LNCaP clone FGC (cell line): ENCODE measurements around the gene COL16A1.

Experiments used
- DNase-seq: peaks from one replicate; pipeline ENCODE4 v3.0.0-alpha.2; 2011; ENCODE audit warnings: low read depth
- H3K4me3 ChIP-seq: 2 replicates; pipeline ENCODE4 v1.5.1; 2011; ENCODE audit warnings: mild to moderate bottlenecking, low read depth, low read length, control low read depth
- TF ChIP-seq, protein P1 (sequence below): IDR thresholded peaks from 2 replicates; pipeline ENCODE4 v1.5.1; 2012; ENCODE audit warnings: mild to moderate bottlenecking; ENCODE audit not compliant: control insufficient read depth, insufficient read depth; ENCODE audit errors: extremely low read depth

The COL16A1 gene

DNA sequence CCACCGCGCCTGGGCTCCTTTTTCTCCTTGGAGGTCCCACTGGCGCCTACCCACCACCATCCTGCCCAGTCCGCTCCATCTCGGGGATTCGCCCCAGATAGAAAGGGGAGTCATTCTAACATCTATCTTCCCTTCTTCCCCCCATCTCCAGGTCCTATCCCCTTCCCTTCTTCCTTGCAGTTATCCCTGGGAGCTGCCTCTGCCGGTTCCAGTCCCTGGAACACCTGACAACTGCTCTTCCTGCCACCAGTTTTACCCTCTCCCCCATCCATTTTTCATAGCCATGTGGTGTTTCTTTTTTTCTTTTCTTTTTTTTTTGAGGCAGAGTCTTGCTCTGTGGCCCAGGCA lies 12.0 kb upstream of the COL16A1 start:
- TF ChIP-seq, protein P1, sequence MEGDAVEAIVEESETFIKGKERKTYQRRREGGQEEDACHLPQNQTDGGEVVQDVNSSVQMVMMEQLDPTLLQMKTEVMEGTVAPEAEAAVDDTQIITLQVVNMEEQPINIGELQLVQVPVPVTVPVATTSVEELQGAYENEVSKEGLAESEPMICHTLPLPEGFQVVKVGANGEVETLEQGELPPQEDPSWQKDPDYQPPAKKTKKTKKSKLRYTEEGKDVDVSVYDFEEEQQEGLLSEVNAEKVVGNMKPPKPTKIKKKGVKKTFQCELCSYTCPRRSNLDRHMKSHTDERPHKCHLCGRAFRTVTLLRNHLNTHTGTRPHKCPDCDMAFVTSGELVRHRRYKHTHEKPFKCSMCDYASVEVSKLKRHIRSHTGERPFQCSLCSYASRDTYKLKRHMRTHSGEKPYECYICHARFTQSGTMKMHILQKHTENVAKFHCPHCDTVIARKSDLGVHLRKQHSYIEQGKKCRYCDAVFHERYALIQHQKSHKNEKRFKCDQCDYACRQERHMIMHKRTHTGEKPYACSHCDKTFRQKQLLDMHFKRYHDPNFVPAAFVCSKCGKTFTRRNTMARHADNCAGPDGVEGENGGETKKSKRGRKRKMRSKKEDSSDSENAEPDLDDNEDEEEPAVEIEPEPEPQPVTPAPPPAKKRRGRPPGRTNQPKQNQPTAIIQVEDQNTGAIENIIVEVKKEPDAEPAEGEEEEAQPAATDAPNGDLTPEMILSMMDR = no peak
- no peak for DNase-seq
- H3K4me3 ChIP-seq = no peak overlapping the region

DNA sequence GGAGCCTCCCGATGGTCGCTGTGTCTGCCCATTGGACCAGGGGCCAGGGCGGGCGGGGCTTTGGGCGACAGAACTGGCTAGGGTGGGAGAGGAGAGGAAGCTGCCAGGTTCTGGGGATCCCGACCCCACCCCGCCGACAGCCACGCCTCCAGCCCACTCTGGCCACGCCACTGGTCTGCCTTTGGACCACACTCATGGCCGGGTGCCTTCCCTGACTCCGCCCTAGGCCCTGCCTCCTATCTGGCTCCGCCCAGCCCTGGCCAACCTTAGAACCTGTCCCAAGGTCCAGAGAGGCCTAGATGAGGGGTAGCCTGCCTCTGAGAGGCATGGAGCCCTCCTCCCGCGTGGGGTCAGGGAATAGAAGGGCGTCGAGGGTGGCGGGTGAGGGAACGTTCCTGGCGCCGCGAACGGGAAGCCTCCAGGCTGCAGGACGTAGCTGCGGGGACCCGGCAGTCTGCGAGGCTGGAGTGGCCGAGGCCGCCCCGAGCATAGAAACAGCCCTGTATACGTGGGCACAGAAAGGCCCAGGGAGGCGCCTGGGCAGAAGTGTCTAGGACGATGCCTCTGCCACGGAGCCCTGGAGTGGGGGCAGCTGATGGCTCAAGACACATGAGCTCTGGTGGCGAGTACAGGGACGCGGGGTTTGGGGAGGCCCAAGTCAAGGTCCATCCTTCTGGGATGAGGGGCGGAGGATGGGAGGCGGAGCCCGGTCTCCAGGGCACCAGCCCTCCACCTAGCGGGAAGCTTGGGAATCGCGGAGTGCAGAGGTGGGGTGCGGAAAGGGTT lies 11.5 kb upstream of the COL16A1 start:
- DNase-seq = no peak
- TF ChIP-seq, protein P1 = peak; percentile 72
- no peak overlapping the region for H3K4me3 ChIP-seq

DNA sequence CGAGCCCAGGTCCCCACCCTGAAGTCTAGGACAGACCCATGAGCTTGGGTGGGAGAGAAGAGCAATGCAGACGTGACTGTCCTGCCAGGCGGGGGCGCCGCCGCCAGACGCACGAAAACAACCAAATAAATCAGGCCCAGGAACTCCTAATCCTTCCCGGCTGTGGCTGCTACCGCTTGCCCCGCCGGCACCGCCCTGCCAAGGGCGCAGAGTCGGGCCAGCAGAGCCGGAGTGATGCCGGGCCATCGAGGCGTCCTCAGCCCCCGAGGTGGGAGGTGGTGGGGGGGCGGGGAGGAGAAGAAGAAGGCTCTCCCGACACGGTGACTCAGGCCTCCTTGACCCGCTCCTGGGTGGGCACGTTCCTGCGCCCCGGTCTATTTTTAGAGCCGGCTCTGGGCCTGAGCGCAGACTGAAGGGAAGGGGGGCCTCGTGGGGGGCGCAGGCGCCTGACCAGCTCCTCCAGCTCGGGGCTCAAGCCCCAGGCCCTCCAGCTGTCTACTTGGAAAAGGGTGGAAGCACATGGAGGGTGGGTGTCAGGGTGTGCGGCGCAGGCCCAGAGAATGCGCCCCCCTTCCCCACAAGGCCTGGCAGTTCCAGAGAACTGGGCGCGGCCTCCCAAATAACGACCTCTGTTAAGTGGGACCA lies 10.7 kb upstream of the COL16A1 start:
- H3K4me3 ChIP-seq = no peak overlapping the region
- TF ChIP-seq, protein P1 = no peak
- DNase-seq = no peak

DNA sequence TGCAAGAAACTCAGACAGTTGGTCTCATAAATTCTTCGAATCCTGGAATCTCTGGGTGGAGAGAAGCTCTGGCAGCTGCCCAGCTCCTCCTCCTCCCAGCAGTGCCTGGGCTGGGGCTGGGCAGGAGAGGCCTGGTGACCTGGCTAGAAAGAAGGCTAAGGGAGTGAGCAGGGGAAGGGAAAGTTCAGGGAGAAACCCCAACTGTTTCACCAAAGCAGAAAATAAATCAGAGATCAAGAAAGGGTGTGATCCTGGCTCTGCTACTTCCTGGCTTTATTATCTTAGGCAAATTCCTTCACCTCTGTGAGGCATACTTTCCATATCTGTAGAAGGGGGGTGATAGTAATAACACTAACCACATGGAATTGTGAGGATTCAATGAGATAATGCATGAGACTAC lies 8.8 kb upstream of the COL16A1 start:
- DNase-seq = no peak
- H3K4me3 ChIP-seq = no peak overlapping the region
- TF ChIP-seq, protein P1 = no peak

DNA sequence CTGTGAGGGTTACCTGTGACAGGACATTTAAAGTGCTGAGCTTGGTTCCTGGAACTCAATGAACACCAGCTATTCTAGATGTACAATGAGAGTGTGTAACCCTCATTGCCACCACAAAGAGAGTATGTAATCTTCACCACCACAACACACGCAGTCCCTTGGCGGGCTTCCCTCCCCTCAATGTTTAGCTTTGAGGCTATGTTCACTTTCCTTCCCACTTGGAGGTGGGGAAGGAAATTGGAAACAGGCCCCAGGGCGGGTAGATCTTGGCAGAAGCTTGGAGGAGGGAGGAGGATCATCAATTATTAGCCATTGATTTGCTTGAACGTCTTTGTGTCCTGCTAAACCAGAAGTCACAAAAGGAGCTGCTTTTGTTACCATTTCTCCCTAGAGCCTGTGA lies 8.3 kb upstream of the COL16A1 start:
- H3K4me3 ChIP-seq = no peak overlapping the region
- TF ChIP-seq, protein P1 = no peak
- no peak for DNase-seq

DNA sequence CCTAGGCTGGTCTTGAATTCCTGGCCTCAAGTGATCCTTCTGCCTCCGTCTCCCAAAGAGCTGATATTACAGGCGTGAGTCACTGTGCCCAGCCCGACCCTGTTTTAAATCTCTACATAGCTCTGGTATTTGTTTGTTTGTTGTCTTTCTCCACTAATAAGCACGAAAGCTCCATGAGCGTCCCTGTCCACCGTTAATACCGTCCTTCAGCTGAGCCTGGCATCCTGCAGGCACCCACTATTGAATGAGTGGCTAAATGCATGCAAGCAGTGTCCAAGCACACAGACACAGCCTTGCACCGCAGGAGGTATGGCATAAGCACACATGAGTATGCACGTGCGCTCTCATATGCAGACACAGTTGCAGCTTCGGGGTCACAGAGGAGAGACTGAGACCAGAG lies 4.5 kb upstream of the COL16A1 start:
- no peak overlapping the region for H3K4me3 ChIP-seq
- DNase-seq = no peak
- TF ChIP-seq, protein P1 = no peak
